ENCODE results near the gene DNM1L. TPM values are rescaled to one million over a fixed set of nuclear protein-coding genes. Genes with fewer than 3 reads are reported as not detected.

The DNM1L gene
- polyA plus RNA-seq, 6 donors from 2014 or later, result 5.2 to 22.2 (median 15.9) TPM

GRCh38 chr12:32777691-32778175, 98.6 kb downstream of the DNM1L start:
- Mint-ChIP-seq H3K4me1 (no peaks in the 10 kb centered on the region), H3K27ac (no peak overlapping the region), H3K36me3 (no peaks in the 10 kb centered on the region), H3K27me3 (peaks cover 25 to 47% (median 25%) of the 10 kb centered on the region in 3 donors), H3K9me3 (no peaks in the 10 kb centered on the region), H3K4me3 (no peak overlapping the region)
- DNase-seq (no peak), ATAC-seq (ENCODE audit: low read depth in 2 of 2) (no peak)

- Mint-ChIP-seq H3K4me1 (no peaks in the 10 kb centered on the region), H3K9me3 (no peaks in the 10 kb centered on the region), H3K4me3 (no peak overlapping the region), H3K27ac (no peak overlapping the region), H3K36me3 (no peaks in the 10 kb centered on the region), H3K27me3 (peaks cover 13 to 35% (median 23%) of the 10 kb centered on the region in 3 donors)
- no peak for ATAC-seq (ENCODE audit: low read depth in 2 of 2)
- DNase-seq, result no peak
Measured at GRCh38 chr12:32780071-32780470, 101.0 kb downstream of the DNM1L start.

GRCh38 chr12:32783029-32783428, 103.9 kb downstream of the DNM1L start:
- no peaks in the 10 kb centered on the region for H3K36me3 Mint-ChIP-seq
- peaks cover 11 to 25% (median 21%) of the 10 kb centered on the region in 3 donors for H3K27me3 Mint-ChIP-seq
- DNase-seq, result no peak
- H3K4me1 Mint-ChIP-seq, result no peaks in the 10 kb centered on the region
- no peak overlapping the region for H3K27ac Mint-ChIP-seq
- no peak for ATAC-seq (ENCODE audit: low read depth in 2 of 2)
- no peaks in the 10 kb centered on the region for H3K9me3 Mint-ChIP-seq
- H3K4me3 Mint-ChIP-seq, result no peak overlapping the region

DNA sequence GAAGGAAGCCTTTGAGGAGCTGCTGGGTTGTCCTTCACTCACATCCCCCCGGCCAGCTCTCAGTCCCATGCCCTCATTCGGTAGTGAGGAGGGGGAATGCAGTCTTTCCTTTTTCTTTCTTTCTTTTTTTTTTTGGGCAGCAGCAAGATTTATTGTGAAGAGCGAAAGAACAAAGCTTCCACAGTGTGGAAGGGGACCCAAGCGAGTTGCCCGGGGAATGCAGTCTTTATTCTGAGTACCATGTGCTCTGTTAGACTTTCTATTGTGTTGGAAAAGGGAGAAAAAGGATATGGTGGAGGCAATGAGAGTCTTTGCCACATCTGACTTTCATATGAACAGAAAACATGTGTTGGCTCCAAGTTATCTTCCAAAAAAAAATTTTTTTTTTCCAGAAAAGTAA, 106.5 kb downstream of the DNM1L start:
- Mint-ChIP-seq H3K36me3 (no peaks in the 10 kb centered on the region), H3K27ac (no peak overlapping the region), H3K4me3 (no peak overlapping the region), H3K27me3 (peaks cover 10 to 17% (median 10%) of the 10 kb centered on the region in 3 donors), H3K9me3 (no peaks in the 10 kb centered on the region), H3K4me1 (no peaks in the 10 kb centered on the region)
- no peak for DNase-seq
- no peak for ATAC-seq (ENCODE audit: low read depth in 2 of 2)

DNA sequence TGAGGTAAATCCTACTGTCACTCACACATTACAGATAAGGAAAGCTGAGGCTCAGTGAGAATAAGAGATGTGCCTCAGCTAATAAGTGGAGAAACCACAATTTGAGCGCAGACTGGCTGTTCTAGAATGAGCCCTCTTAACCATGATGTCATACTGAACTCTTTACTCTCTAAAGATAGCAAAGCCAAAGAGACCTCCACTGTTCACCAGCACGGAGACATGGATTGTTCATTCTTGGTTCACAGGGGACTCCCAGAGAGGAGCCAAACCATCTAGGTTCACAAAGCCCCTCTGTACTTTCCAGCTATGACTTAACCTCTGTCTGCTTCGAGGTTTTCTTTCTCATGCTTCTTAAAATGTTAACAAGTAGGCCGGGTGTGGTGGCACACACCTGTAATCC, 109.3 kb downstream of the DNM1L start:
- Mint-ChIP-seq H3K27ac (no peak overlapping the region), H3K4me1 (no peaks in the 10 kb centered on the region), H3K27me3 (peaks cover 6 to 17% (median 10%) of the 10 kb centered on the region in 3 donors), H3K36me3 (no peaks in the 10 kb centered on the region), H3K9me3 (no peaks in the 10 kb centered on the region), H3K4me3 (no peak overlapping the region)
- ATAC-seq (ENCODE audit: low read depth in 2 of 2) (no peak), DNase-seq (no peak)

- Mint-ChIP-seq H3K4me1 (no peaks in the 10 kb centered on the region), H3K9me3 (no peaks in the 10 kb centered on the region), H3K27ac (no peak overlapping the region), H3K27me3 (peaks cover 6 to 17% (median 7%) of the 10 kb centered on the region in 3 donors), H3K36me3 (no peaks in the 10 kb centered on the region), H3K4me3 (no peak overlapping the region)
- DNase-seq, result no peak
- no peak for ATAC-seq (ENCODE audit: low read depth in 2 of 2)
Measured at GRCh38 chr12:32789446-32789845, 110.3 kb downstream of the DNM1L start.

GRCh38 chr12:32789916-32790315, 110.8 kb downstream of the DNM1L start:
- DNase-seq, result no peak
- Mint-ChIP-seq H3K27me3 (peaks cover 6 to 17% (median 7%) of the 10 kb centered on the region in 3 donors), H3K4me3 (no peak overlapping the region)

GRCh38 chr12:32794281-32794680, 115.2 kb downstream of the DNM1L start:
- no peaks in the 10 kb centered on the region for H3K4me1 Mint-ChIP-seq
- DNase-seq (no peak), ATAC-seq (ENCODE audit: low read depth in 2 of 2) (no peak)

More at GRCh38 chr12:32789916-32790315, 110.8 kb downstream of the DNM1L start:
- no peaks in the 10 kb centered on the region for H3K9me3 Mint-ChIP-seq
- no peaks in the 10 kb centered on the region for H3K4me1 Mint-ChIP-seq
- H3K36me3 Mint-ChIP-seq, result no peaks in the 10 kb centered on the region
- ATAC-seq (ENCODE audit: low read depth in 2 of 2), result no peak
- no peak overlapping the region for H3K27ac Mint-ChIP-seq

More at GRCh38 chr12:32794281-32794680, 115.2 kb downstream of the DNM1L start:
- Mint-ChIP-seq H3K36me3 (no peaks in the 10 kb centered on the region), H3K27me3 (peaks cover 0 to 3% (median 2%) of the 10 kb centered on the region in 3 donors), H3K27ac (peak overlapping the region in 1 of 6 donors; percentile 6), H3K9me3 (peaks cover 0 to 8% (median 0%) of the 10 kb centered on the region in 7 donors), H3K4me3 (no peak overlapping the region)

Other genes with a start within 250 kb of the DNM1L start
- 10 to 100 TPM in 5 of 6 donors, 1 to 10 TPM in 1; 7.8 to 19.2 (median 13.0) TPM for gene YARS2, start 76.6 kb downstream of the DNM1L start, polyA plus RNA-seq (ENCODE audit: low read depth in 6 of 6)
- not detected for gene PKP2, start 217.5 kb downstream of the DNM1L start, polyA plus RNA-seq (ENCODE audit: low read depth in 6 of 6)